ENCODE measurements around the gene MINDY1.

GRCh38 chr1:150994248-150994647, 12.5 kb downstream of the MINDY1 start:
- TF ChIP-seq POLR2A (IDR thresholded peaks at IDR 0.05) (no peak), CTCF (IDR thresholded peaks at IDR 0.05) (no peak)

All from body of pancreas (tissue), 4 donors.